Measurements from ENCODE around the gene ZDHHC19. TPM values are rescaled to one million over a fixed set of nuclear protein-coding genes. Genes with fewer than 3 reads are reported as not detected.

Gene ZDHHC19
- polyA plus RNA-seq, 1 donor from 2014 or later: 3.8 TPM

DNA sequence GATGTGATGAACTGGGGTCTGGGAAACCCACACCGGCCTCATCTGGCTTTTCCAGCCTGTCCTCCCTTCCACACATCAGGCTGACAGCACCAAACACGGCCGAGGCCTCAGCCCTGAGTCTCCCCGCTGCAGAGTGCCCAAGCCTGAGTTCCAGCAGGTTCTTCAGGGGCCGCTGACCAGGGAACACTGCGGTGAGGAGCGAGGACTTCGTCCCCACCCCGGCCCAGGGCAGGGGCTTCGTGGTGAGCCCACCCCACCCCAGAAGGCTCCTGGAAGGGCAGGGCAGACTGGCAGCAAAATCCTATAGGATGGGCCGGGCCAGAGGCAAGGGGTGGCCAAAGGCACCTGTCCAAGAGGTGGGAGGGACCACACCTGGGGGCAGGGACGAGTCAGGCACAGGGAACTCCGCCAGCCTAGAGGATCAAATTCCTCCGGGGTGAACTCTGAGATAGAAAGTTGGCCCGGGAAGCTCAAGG, 4.9 kb upstream of the ZDHHC19 start, which contains the start of gene SLC51A:
Gene SLC51A, plus strand, starts transcription at position 446 of the 476 bp plus-strand sequence. CDS start 179 bp downstream, outside the sequence.
- Histone ChIP-seq H3K79me2 (replicated peaks; ENCODE audit: insufficient read depth, low read length) (no peaks in the 10 kb centered on the region), H3K4me3 (ENCODE audit: low read length) (no peak within 1 kb of the TSS), H3K36me3 (ENCODE audit: insufficient read depth, low read length) (no peaks in the 10 kb centered on the region), H3K27ac (ENCODE audit: low read length) (no peak within 1 kb of the TSS), H4K20me1 (ENCODE audit: insufficient read depth) (no peaks in the 10 kb centered on the region), H2AFZ (ENCODE audit: low read depth, low read length) (no peak within 1 kb of the TSS), H3K9me3 (ENCODE audit: low read length) (no peaks in the 10 kb centered on the region), H3K27me3 (ENCODE audit: insufficient read depth, low read depth, low read length) (no peaks in the 10 kb centered on the region), H3F3A (ENCODE audit: insufficient read depth, low read length, poor library complexity, severe bottlenecking) (no peaks in the 10 kb centered on the region), H3K9ac (ENCODE audit: low read length) (no peak within 1 kb of the TSS), H3K4me2 (ENCODE audit: low read length) (no peak within 1 kb of the TSS), H3K9me2 (ENCODE audit: insufficient read depth, low read length) (no peaks in the 10 kb centered on the region)
- TF ChIP-seq SMC3 (conservative IDR thresholded peaks at IDR 0.05; ENCODE audit: poor library complexity): no peak

GRCh38 chr3:196215493-196216020, 4.4 kb upstream of the ZDHHC19 start:
- H4K20me1 ChIP-seq (ENCODE audit: insufficient read depth): no peaks in the 10 kb centered on the region
- no peak overlapping the region for H3K27ac ChIP-seq (ENCODE audit: low read length)
- H3K9ac ChIP-seq (ENCODE audit: low read length): no peak overlapping the region
- no peak for TF ChIP-seq EZH2 (IDR thresholded peaks at IDR 0.05; ENCODE audit: borderline replicate concordance, insufficient read depth, low read length, poor library complexity, severe bottlenecking)
- no peak for TF ChIP-seq REST (IDR thresholded peaks at IDR 0.05; ENCODE audit: borderline replicate concordance)
- no peak for TF ChIP-seq SMC3 (conservative IDR thresholded peaks at IDR 0.05; ENCODE audit: poor library complexity)
- TF ChIP-seq TAF1 (IDR thresholded peaks at IDR 0.05; ENCODE audit: low read depth): no peak
- no peak for TF ChIP-seq POLR2AphosphoS5 (IDR thresholded peaks at IDR 0.05)
- TF ChIP-seq, protein P1, sequence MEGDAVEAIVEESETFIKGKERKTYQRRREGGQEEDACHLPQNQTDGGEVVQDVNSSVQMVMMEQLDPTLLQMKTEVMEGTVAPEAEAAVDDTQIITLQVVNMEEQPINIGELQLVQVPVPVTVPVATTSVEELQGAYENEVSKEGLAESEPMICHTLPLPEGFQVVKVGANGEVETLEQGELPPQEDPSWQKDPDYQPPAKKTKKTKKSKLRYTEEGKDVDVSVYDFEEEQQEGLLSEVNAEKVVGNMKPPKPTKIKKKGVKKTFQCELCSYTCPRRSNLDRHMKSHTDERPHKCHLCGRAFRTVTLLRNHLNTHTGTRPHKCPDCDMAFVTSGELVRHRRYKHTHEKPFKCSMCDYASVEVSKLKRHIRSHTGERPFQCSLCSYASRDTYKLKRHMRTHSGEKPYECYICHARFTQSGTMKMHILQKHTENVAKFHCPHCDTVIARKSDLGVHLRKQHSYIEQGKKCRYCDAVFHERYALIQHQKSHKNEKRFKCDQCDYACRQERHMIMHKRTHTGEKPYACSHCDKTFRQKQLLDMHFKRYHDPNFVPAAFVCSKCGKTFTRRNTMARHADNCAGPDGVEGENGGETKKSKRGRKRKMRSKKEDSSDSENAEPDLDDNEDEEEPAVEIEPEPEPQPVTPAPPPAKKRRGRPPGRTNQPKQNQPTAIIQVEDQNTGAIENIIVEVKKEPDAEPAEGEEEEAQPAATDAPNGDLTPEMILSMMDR (IDR thresholded peaks at IDR 0.05; ENCODE audit: poor library complexity, severe bottlenecking): no peak
- TF ChIP-seq MXI1 (conservative IDR thresholded peaks at IDR 0.05; ENCODE audit: poor library complexity, severe bottlenecking): no peak
- no peak for TF ChIP-seq EP300 (conservative IDR thresholded peaks at IDR 0.05; ENCODE audit: poor library complexity, severe bottlenecking)
- H3K9me3 ChIP-seq (ENCODE audit: low read length): no peaks in the 10 kb centered on the region
- no peak overlapping the region for H3K4me2 ChIP-seq (ENCODE audit: low read length)
- H3K4me3 ChIP-seq (ENCODE audit: low read length): no peak overlapping the region
- no peaks in the 10 kb centered on the region for H3K36me3 ChIP-seq (ENCODE audit: insufficient read depth, low read length)
- no peaks in the 10 kb centered on the region for H3K9me2 ChIP-seq (ENCODE audit: insufficient read depth, low read length)
- H3K79me2 ChIP-seq (replicated peaks; ENCODE audit: insufficient read depth, low read length): no peaks in the 10 kb centered on the region
- no peaks in the 10 kb centered on the region for H3F3A ChIP-seq (ENCODE audit: insufficient read depth, low read length, poor library complexity, severe bottlenecking)
- H2AFZ ChIP-seq (ENCODE audit: low read depth, low read length): no peak overlapping the region
- no peaks in the 10 kb centered on the region for H3K27me3 ChIP-seq (ENCODE audit: insufficient read depth, low read depth, low read length)
